Pons (tissue), 1 donor: ENCODE results near the gene SBNO2.
"Not testable (repeated sequence)": the region's sequence is repeated elsewhere in the genome, so short reads cannot be mapped to it uniquely, and the experiment has no call there.

Experiments
- DNase-seq: peaks from one replicate; pipeline ENCODE4 v3.0.0-alpha.2; 2016; ENCODE audit warnings: low spot score

The SBNO2 gene

GRCh38 chr19:1134431-1134830 is 39.6 kb downstream of the SBNO2 start:
- no peak for DNase-seq

DNA sequence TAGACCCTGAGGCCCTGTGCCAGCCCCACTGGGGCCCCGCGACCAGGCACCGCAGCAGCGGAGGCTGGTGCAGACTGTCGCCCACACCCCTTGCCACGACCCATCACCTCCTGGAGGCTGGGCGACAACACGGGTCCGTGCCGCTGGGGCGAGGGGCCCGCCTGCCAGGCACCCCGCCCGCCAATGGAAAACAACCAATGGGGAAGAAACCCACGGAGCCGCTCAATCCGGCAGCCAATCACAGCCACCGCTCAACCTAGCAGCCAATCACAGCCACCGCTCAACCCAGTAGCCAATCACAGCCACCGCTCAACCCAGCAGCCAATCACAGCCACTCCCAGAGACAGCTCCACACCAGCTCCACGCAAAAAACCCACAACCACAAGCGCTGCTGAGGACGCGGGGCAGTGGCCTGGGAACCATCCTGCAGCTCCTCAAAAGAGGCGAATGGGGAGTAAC is 40.6 kb downstream of the SBNO2 start:
- no peak for DNase-seq

GRCh38 chr19:1132552-1133383 is 41.3 kb downstream of the SBNO2 start:
- DNase-seq: no peak

- DNase-seq: peak; percentile 37
Measured at GRCh38 chr19:1131718-1132551, 42.1 kb downstream of the SBNO2 start.

- DNase-seq: no peak
Measured at GRCh38 chr19:1130771-1131717, 43.0 kb downstream of the SBNO2 start.

GRCh38 chr19:1129535-1129934 is 44.5 kb downstream of the SBNO2 start:
- DNase-seq: no peak

GRCh38 chr19:1129084-1129483 is 45.0 kb downstream of the SBNO2 start:
- not testable (repeated sequence) for DNase-seq

- no peak for DNase-seq
Measured at GRCh38 chr19:1128106-1128505, 46.0 kb downstream of the SBNO2 start.

- no peak for DNase-seq
Measured at GRCh38 chr19:1126984-1127760, 46.9 kb downstream of the SBNO2 start.

DNA sequence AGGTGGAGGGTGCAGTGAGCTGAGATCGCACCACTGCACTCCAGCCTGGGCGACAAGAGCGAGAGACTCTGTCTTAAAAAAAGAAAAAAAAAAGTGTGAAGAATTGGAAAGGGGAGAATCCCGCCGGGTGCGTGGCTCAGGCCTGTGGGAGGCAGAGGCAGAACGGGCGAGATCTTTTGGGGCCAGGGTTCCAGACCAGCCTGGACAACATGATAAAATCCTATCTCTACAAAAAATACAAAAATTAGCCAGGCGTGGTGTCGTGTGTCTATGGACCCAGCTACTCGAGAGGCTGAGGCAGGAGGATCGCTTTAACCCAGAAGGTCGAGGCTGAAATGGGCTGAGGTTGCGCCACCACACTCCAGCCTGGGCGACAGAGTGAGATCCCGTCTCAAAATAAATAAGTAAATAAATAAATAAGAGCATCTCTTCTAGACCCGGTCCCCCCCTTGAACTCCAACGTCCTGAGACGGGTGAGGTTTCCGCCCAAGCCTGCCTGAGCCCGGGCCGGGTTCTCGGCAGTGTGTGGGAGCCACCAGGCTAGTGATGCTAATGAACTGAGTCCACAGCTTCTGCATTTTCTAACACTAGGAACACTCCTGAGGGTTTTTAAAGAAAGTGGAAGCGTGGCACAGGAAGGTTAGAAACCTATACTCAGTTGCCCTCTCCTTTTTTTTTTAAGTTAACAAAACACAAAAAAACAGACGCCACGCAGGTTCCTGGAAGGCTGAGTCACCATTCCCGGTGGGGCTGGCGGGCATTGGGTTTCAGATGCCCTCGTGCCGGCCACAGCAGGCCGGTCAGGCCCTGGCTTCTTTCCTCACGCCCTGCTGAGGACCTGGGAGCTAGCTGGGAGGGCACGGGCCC is 48.2 kb downstream of the SBNO2 start:
- DNase-seq: no peak

DNA sequence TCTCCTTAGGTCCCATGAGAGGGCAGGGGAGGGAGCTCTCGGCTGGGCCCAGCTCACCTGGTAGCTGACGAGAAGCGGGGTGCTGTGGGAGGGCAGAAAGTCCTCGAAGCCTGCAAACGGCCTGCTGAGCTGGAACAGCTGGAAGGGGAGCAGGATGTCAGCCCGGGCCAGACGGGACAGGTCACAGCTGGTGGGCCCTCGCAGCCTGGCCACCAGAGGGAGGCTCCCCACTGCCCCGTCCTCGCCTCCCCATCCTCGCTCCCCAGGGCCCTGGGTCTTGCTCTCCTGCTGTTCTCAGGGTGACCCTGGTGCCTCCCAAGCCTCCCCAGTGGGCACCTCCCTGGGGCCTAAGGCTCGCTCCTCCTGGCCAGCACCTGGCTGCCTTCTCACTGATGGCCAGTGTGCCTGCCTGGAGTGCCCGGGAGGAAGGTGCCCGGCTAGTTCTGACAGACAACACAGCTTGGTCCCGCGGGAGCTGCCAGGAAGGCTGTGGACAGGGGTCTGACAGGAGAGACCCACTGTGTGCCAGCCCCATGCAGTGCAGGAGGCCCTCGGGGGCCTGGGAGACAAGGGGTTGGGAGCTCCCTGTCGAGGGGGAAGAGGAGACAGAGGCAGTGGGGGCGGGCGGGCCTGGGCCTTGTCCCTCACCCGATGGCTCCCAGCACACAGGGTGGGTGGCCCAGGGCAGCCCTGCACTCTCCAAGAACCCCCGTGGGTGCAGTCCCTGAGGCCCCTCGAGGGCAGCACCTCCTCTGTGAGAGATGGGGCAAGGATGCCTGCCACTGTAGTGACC is 50.0 kb downstream of the SBNO2 start:
- no peak for DNase-seq

- DNase-seq: no peak
Measured at GRCh38 chr19:1123381-1123780, 50.7 kb downstream of the SBNO2 start.

- DNase-seq: no peak
Measured at GRCh38 chr19:1122972-1123363, 51.1 kb downstream of the SBNO2 start.

GRCh38 chr19:1122021-1122971 is 51.8 kb downstream of the SBNO2 start:
- no peak for DNase-seq

GRCh38 chr19:1121395-1121794 is 52.7 kb downstream of the SBNO2 start:
- DNase-seq: no peak

DNA sequence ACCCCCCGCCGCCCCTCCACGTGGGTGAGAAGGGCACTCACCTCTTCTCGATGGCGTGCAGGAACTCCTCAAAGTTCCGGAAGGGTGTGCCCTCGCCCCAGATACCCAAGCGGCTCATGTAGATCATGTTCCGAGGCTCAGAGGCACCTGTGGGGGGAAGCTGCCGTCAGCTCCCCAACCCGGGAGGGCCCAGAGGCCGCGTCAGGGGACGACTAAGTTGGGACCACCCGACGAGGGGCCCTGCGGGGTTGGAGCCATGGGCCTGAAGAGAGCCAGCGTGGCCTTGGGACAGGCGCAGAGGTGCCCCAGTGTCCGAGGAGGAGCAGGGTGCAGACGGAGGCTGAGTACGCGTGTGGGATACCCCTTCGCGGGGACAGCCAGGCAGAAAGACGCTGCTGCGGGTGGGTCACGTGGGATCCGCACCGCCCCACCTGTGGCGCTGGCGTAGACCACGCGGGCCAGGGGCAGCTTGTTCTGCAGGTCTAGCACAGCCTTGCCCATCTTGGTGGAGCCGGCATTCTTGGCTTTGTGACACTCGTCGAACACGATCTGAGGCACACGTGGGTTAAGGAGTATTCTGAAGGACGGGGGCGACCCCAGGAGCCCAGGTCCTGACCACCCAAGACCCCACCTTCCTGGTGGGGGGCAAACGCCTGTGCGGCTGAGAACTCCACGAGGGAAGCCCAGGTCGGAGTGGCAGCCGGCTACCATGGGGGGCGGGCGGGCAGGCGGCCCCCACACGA is 54.4 kb downstream of the SBNO2 start:
- DNase-seq: no peak

DNA sequence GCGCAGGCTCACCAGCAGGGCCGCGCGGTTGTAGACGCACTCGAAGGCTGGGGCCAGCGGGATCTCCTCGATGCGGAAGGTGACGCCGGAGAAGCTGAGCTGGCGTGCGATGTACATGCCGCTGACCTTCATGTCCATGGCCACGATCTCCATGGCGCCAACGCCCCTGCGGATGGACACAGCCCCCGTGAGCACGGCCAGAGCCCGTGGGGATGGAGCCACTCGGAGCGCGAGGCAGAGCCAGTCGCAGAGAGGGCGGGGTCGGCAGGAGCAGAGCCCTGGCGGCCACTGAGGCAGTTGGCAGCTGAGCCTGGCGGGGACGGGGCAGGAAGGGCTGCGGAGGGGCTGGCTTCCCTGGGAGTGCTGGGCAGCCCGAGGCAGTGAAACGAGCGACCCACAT is 55.1 kb downstream of the SBNO2 start:
- no peak for DNase-seq
